Measurements from ENCODE around the gene ULK4. TPM values are rescaled to one million over a fixed set of nuclear protein-coding genes. Genes with fewer than 3 reads are reported as not detected.

ULK4 gene
- total RNA-seq, 2 donors from 2014 or later, result 28.7 to 38.4 TPM

GRCh38 chr3:41216993-41217392 lies 744.9 kb downstream of the ULK4 start:
- Histone ChIP-seq H3K4me3 (no peak overlapping the region), H3K27me3 (replicated peaks; ENCODE audit: insufficient read depth) (no peaks in the 10 kb centered on the region), H3K9me3 (no peaks in the 10 kb centered on the region), H3K36me3 (no peaks in the 10 kb centered on the region), H3K27ac (no peak overlapping the region), H3K4me1 (ENCODE audit: control insufficient read depth in 1 of 2, low read depth in 2 of 2) (peaks cover 83 to 89% of the 10 kb centered on the region in 2 donors)
- DNase-seq (ENCODE audit: low spot score) (no peak), ATAC-seq (ENCODE audit: insufficient number of reproducible peaks, low FRiP score, low read depth) (no peak)
- TF ChIP-seq CTCF (IDR thresholded peaks at IDR 0.05), result no peak

GRCh38 chr3:41216422-41216821 lies 745.5 kb downstream of the ULK4 start:
- Histone ChIP-seq H3K4me3 (no peak overlapping the region), H3K27ac (no peak overlapping the region), H3K4me1 (ENCODE audit: control insufficient read depth in 1 of 2, low read depth in 2 of 2) (peaks cover 77 to 84% of the 10 kb centered on the region in 2 donors), H3K9me3 (no peaks in the 10 kb centered on the region), H3K36me3 (no peaks in the 10 kb centered on the region), H3K27me3 (replicated peaks; ENCODE audit: insufficient read depth) (no peaks in the 10 kb centered on the region)
- TF ChIP-seq CTCF (IDR thresholded peaks at IDR 0.05), result no peak
- DNase-seq (ENCODE audit: low spot score) (no peak), ATAC-seq (ENCODE audit: insufficient number of reproducible peaks, low FRiP score, low read depth) (no peak)

- H3K9me3 ChIP-seq, result no peaks in the 10 kb centered on the region
- ATAC-seq (ENCODE audit: insufficient number of reproducible peaks, low FRiP score, low read depth) (no peak), DNase-seq (ENCODE audit: low spot score) (no peak)
- H3K4me1 ChIP-seq (ENCODE audit: control insufficient read depth in 1 of 2, low read depth in 2 of 2), result peaks cover 55 to 65% of the 10 kb centered on the region in 2 donors
- H3K36me3 ChIP-seq, result no peaks in the 10 kb centered on the region
- no peaks in the 10 kb centered on the region for H3K27me3 ChIP-seq (replicated peaks; ENCODE audit: insufficient read depth)
- no peak overlapping the region for H3K4me3 ChIP-seq
- no peak for TF ChIP-seq CTCF (IDR thresholded peaks at IDR 0.05)
- H3K27ac ChIP-seq, result no peak overlapping the region
Observed at GRCh38 chr3:41213588-41213987, 748.3 kb downstream of the ULK4 start.

GRCh38 chr3:41212088-41212487 lies 749.8 kb downstream of the ULK4 start:
- Histone ChIP-seq H3K4me1 (ENCODE audit: control insufficient read depth in 1 of 2, low read depth in 2 of 2) (peaks cover 50 to 65% of the 10 kb centered on the region in 2 donors), H3K4me3 (no peak overlapping the region), H3K36me3 (no peaks in the 10 kb centered on the region), H3K9me3 (no peaks in the 10 kb centered on the region), H3K27me3 (replicated peaks; ENCODE audit: insufficient read depth) (no peaks in the 10 kb centered on the region), H3K27ac (no peak overlapping the region)
- ATAC-seq (ENCODE audit: insufficient number of reproducible peaks, low FRiP score, low read depth) (no peak), DNase-seq (ENCODE audit: low spot score) (no peak)
- no peak for TF ChIP-seq CTCF (IDR thresholded peaks at IDR 0.05)

- Histone ChIP-seq H3K27ac (no peak overlapping the region), H3K27me3 (replicated peaks; ENCODE audit: insufficient read depth) (no peaks in the 10 kb centered on the region), H3K9me3 (no peaks in the 10 kb centered on the region), H3K4me3 (no peak overlapping the region), H3K4me1 (ENCODE audit: control insufficient read depth in 1 of 2, low read depth in 2 of 2) (peaks cover 53 to 65% of the 10 kb centered on the region in 2 donors), H3K36me3 (no peaks in the 10 kb centered on the region)
- no peak for TF ChIP-seq CTCF (IDR thresholded peaks at IDR 0.05)
- ATAC-seq (ENCODE audit: insufficient number of reproducible peaks, low FRiP score, low read depth) (no peak), DNase-seq (ENCODE audit: low spot score) (no peak)
Observed at GRCh38 chr3:41210966-41211365, 750.9 kb downstream of the ULK4 start.
